Tongue (tissue), 3 donors: ENCODE results near the gene CAMTA1. TPM values are rescaled to one million over a fixed set of nuclear protein-coding genes. Genes with fewer than 3 reads are reported as not detected.
"Not testable (repeated sequence)": the region's sequence is repeated elsewhere in the genome, so short reads cannot be mapped to it uniquely, and the experiment has no call there.

ENCODE experiments used
- DNase-seq: peaks from one replicate; pipeline ENCODE4 v3.0.0-alpha.2; 2015
- small RNA-seq: library from RNA; depleted of rRNA; stranded (forward); fragments of <200 nt; gene quantifications from one replicate; pipeline ENCODE3, GENCODE V24; 2014; ENCODE audit warnings: low replicate concordance
- total RNA-seq: library from RNA; depleted of rRNA; stranded (reverse); fragments of >200 nt; gene quantifications from one replicate; pipeline ENCODE4 v1.2.3, GENCODE V29; 2014

Gene CAMTA1
- total RNA-seq, 1 donor from 2014 or later, result 60.6 TPM

- peak; percentile 97 for DNase-seq
Measured at GRCh38 chr1:7783826-7784491, 998.7 kb downstream of the CAMTA1 start, which contains the start of gene PER3. TSS of gene PER3 (plus strand) at chr1:7784291. CDS start at chr1:7784878, 587 bp downstream.

GRCh38 chr1:7784492-7785071, 999.3 kb downstream of the CAMTA1 start:
- DNase-seq, result peak; percentile 27

GRCh38 chr1:7785108-7785507, 999.9 kb downstream of the CAMTA1 start:
- no peak for DNase-seq

- DNase-seq, result no peak
Measured at GRCh38 chr1:7786795-7787194, 1001.5 kb downstream of the CAMTA1 start.

- no peak for DNase-seq
Measured at GRCh38 chr1:7789828-7790227, 1004.6 kb downstream of the CAMTA1 start.

- DNase-seq, result not testable (repeated sequence)
Measured at GRCh38 chr1:7791027-7791426, 1005.8 kb downstream of the CAMTA1 start.

GRCh38 chr1:7795406-7795805, 1010.2 kb downstream of the CAMTA1 start:
- no peak for DNase-seq

GRCh38 chr1:7805460-7805859, 1020.2 kb downstream of the CAMTA1 start:
- no peak for DNase-seq

GRCh38 chr1:7808253-7808844, 1023.1 kb downstream of the CAMTA1 start:
- DNase-seq, result peak; percentile 22

- no peak for DNase-seq
Measured at GRCh38 chr1:7809742-7810141, 1024.5 kb downstream of the CAMTA1 start.

- DNase-seq, result no peak
Measured at GRCh38 chr1:7810395-7810794, 1025.1 kb downstream of the CAMTA1 start.

- DNase-seq, result no peak
Measured at GRCh38 chr1:7811476-7811875, 1026.2 kb downstream of the CAMTA1 start.

- DNase-seq, result no peak
Measured at GRCh38 chr1:7813677-7814373, 1028.6 kb downstream of the CAMTA1 start.

Small RNA genes lying within 50 kb of the gene (small RNA-seq; reads per million reads assigned to genes)
- gene AL359881.1, result not detected
- gene AL590128.1, result not detected
- not detected for gene RNU1-8P

Other genes with a start within 250 kb of the CAMTA1 start
- 28.2 TPM for gene NOL9, start 230.9 kb upstream of the CAMTA1 start, total RNA-seq
- gene TAS1R1, start 230.1 kb upstream of the CAMTA1 start, total RNA-seq, result 2.2 TPM
- gene ZBTB48, start 205.5 kb upstream of the CAMTA1 start, total RNA-seq, result 16.3 TPM
- gene KLHL21, start 182.6 kb upstream of the CAMTA1 start, total RNA-seq, result 63.7 TPM
- 22.2 TPM for gene PHF13, start 171.7 kb upstream of the CAMTA1 start, total RNA-seq
- gene THAP3, start 160.6 kb upstream of the CAMTA1 start, total RNA-seq, result 20.1 TPM
- gene DNAJC11, start 83.6 kb upstream of the CAMTA1 start, total RNA-seq, result 35.4 TPM